WI38 (cell line): ENCODE data around the gene CLIC4.
A peak's percentile ranks its signal among the peaks of the same experiment; 100 is the strongest.
"Not testable (repeated sequence)": the region's sequence is repeated elsewhere in the genome, so short reads cannot be mapped to it uniquely, and the experiment has no call there.

Experiments used
- H3K4me3 ChIP-seq: 2 replicates; pipeline ENCODE4 v1.5.1; 2011; ENCODE audit warnings: low read depth, mild to moderate bottlenecking, control low read depth, low read length
- TF ChIP-seq, protein P1 (sequence below): IDR thresholded peaks from 2 replicates; pipeline ENCODE4 v1.5.1; 2012; ENCODE audit warnings: low read depth, mild to moderate bottlenecking, control low read depth, low read length

CLIC4 gene

GRCh38 chr1:24732186-24732885, 12.9 kb upstream of the CLIC4 start:
- TF ChIP-seq, protein P1, sequence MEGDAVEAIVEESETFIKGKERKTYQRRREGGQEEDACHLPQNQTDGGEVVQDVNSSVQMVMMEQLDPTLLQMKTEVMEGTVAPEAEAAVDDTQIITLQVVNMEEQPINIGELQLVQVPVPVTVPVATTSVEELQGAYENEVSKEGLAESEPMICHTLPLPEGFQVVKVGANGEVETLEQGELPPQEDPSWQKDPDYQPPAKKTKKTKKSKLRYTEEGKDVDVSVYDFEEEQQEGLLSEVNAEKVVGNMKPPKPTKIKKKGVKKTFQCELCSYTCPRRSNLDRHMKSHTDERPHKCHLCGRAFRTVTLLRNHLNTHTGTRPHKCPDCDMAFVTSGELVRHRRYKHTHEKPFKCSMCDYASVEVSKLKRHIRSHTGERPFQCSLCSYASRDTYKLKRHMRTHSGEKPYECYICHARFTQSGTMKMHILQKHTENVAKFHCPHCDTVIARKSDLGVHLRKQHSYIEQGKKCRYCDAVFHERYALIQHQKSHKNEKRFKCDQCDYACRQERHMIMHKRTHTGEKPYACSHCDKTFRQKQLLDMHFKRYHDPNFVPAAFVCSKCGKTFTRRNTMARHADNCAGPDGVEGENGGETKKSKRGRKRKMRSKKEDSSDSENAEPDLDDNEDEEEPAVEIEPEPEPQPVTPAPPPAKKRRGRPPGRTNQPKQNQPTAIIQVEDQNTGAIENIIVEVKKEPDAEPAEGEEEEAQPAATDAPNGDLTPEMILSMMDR: no peak
- H3K4me3 ChIP-seq: no peak overlapping the region

GRCh38 chr1:24733342-24733741, 11.9 kb upstream of the CLIC4 start:
- not testable (repeated sequence) for H3K4me3 ChIP-seq

DNA sequence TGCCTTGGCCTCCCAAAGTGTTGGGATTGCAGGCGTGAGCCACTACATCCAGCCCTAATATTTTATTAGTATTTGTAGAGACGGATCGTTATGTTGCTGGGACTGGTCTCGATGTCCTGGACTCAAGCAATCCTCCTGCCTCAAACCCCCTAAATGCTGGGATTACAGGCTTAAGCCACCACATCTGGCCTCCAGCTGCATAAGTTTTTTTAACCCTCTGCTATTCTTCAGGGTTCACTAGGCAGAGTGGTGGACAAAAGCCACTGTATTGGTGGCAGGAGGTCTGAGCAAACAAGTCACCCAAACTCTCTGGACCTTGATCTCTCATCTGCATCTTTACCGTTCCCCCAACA, 10.1 kb upstream of the CLIC4 start:
- no peak overlapping the region for H3K4me3 ChIP-seq
- TF ChIP-seq, protein P1: no peak

DNA sequence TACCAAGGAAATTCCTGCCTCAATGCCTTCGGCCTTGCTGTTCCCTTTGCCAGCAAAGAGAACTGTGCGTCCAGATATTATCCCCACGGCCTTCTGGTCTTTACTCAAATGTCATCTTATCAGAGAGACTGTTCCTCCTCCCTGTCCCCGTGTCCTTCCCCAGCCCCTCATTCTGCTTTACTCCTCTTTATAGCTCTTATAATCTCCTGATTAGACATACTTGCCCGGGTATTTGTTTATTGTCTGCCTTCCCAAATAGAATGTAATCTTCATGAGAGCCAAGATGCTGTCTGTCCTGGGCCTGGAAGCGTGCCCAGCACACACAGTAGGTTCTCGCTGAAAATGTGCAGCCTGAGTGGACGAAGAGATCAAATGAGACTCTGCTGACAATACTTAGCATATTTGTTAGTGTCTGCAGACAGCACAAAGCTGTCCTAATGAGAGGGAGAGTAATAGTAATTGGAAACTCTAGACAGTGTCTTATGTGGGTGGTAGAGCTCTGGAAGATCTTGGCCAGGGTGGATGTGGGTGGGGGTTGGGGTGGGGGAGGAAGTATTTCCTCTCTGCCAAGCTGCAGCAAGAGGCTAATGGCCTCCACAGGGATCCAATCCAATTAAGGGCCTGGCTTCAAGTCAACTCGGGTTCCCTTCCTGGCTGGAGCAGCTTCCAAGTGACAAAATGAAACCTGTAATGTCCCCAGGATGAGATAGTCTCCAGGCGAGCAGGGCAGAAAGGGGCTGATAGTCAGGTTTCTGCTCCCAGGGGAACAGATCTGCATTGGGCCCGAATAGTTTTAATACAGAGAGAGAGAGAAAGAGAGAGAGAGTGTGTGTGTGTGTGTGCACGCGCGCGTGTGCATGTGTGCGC, 9.5 kb upstream of the CLIC4 start:
- TF ChIP-seq, protein P1: no peak
- peak overlapping the region; percentile 13; the same call in 1 of the 2 replicates for H3K4me3 ChIP-seq

GRCh38 chr1:24737368-24738117, 7.7 kb upstream of the CLIC4 start:
- no peak overlapping the region for H3K4me3 ChIP-seq
- TF ChIP-seq, protein P1: no peak

DNA sequence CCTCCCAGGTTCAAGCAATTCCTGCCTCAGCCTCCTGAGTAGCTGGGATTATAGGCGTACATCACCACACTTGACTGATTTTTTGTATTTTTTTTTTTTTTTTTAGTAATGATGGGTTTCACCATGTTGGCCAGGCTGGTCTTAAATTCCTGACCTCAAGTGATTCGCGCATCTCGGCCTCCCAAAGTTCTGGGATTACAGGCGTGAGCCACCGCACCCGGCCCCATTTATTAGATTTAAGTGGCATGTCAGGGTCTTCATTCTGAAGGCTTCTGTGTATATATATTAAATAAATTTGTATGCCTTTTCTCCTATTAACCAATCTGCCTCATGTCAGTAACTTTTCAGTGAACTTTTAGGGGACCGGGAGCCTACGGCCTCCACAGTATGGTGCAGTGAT, 6.0 kb upstream of the CLIC4 start:
- TF ChIP-seq, protein P1: no peak
- H3K4me3 ChIP-seq: no peak overlapping the region

DNA sequence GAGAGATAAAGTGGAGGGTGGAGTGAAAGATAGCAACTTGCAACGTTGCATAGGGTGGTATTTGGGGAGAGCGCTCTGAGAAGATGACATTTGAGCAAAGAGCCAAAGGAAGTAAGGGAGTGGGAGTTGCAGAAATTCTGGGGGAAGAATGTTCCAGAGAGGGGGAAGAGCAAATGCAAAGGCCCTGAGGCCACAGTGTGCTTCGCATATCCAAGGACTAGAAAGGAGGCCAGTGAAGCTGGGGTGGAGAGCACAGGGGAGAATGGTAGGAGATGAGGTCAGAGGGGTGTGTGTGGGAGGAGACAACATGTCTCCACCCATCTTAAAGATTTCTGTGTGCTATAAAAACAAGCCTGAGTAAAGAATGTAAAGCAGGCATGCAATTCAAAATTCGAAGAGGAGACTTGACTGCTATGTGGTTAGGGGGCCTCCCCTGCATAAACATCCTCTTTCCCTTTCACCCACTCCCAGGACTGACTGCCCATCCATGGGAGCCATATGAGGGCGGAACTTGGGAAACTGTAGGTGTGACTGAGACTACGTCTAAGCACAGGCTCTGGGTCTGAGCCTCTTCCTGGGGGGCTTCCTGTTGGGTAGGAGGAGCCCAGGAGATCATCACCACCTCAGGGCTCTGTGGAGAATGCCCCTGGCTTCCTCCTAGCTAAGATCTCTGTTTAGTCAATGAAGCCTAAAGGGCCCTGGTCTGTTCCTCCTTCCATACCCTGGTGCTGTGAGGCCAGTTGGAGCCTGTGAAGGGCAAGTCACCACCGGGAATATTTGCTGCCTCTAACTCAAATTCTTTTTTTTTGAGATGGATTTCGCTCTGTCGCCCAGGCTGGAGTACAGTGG, 2.9 kb upstream of the CLIC4 start:
- TF ChIP-seq, protein P1: no peak
- H3K4me3 ChIP-seq: no peak overlapping the region; the same call in 1 of the 2 replicates
